ENCODE measurements around the gene TPST1.

Gene TPST1

GRCh38 chr7:66296557-66296956, 91.4 kb downstream of the TPST1 start:
- DNase-seq = peak in 1 of 2 donors; percentile 32

- DNase-seq = peak; percentile 27 to 59
Measured at GRCh38 chr7:66297579-66297978, 92.4 kb downstream of the TPST1 start.

- DNase-seq = no peak
Measured at GRCh38 chr7:66301249-66301648, 96.1 kb downstream of the TPST1 start.

- no peak for DNase-seq
Measured at GRCh38 chr7:66301737-66302136, 96.6 kb downstream of the TPST1 start.

- DNase-seq = no peak
Measured at GRCh38 chr7:66303454-66304155, 98.5 kb downstream of the TPST1 start.

GRCh38 chr7:66304536-66304935, 99.4 kb downstream of the TPST1 start:
- DNase-seq = no peak

GRCh38 chr7:66306243-66306642, 101.1 kb downstream of the TPST1 start:
- no peak for DNase-seq

- DNase-seq = no peak
Measured at GRCh38 chr7:66307591-66308215, 102.6 kb downstream of the TPST1 start.

- DNase-seq = no peak
Measured at GRCh38 chr7:66308411-66308810, 103.3 kb downstream of the TPST1 start.

GRCh38 chr7:66310620-66311019, 105.5 kb downstream of the TPST1 start:
- no peak for DNase-seq

- DNase-seq = no peak
Measured at GRCh38 chr7:66313886-66314568, 108.9 kb downstream of the TPST1 start.

- no peak for DNase-seq
Measured at GRCh38 chr7:66315192-66315591, 110.1 kb downstream of the TPST1 start.

- no peak for DNase-seq
Measured at GRCh38 chr7:66319407-66319979, 114.4 kb downstream of the TPST1 start.

GRCh38 chr7:66321283-66321682, 116.1 kb downstream of the TPST1 start:
- DNase-seq = no peak

GRCh38 chr7:66323114-66323796, 118.1 kb downstream of the TPST1 start:
- no peak for DNase-seq

- DNase-seq = peak; percentile 56 to 69
Measured at GRCh38 chr7:66324985-66325384, 119.9 kb downstream of the TPST1 start.

GRCh38 chr7:66326501-66327215, 121.5 kb downstream of the TPST1 start:
- DNase-seq = no peak

- DNase-seq = no peak
Measured at GRCh38 chr7:66330961-66331360, 125.8 kb downstream of the TPST1 start.

- peak in 1 of 2 donors; percentile 22 for DNase-seq
Measured at GRCh38 chr7:66331883-66332282, 126.7 kb downstream of the TPST1 start.

- no peak for DNase-seq
Measured at GRCh38 chr7:66333443-66333842, 128.3 kb downstream of the TPST1 start.

GRCh38 chr7:66335318-66335717, 130.2 kb downstream of the TPST1 start:
- DNase-seq = no peak

GRCh38 chr7:66336760-66337159, 131.6 kb downstream of the TPST1 start:
- no peak for DNase-seq

Data from inflammatory macrophage (primary cell).